Measurements from ENCODE around the gene SYT7.

GRCh38 chr11:61586792-61587430, 6.0 kb upstream of the SYT7 start:
- TF ChIP-seq, protein P1, sequence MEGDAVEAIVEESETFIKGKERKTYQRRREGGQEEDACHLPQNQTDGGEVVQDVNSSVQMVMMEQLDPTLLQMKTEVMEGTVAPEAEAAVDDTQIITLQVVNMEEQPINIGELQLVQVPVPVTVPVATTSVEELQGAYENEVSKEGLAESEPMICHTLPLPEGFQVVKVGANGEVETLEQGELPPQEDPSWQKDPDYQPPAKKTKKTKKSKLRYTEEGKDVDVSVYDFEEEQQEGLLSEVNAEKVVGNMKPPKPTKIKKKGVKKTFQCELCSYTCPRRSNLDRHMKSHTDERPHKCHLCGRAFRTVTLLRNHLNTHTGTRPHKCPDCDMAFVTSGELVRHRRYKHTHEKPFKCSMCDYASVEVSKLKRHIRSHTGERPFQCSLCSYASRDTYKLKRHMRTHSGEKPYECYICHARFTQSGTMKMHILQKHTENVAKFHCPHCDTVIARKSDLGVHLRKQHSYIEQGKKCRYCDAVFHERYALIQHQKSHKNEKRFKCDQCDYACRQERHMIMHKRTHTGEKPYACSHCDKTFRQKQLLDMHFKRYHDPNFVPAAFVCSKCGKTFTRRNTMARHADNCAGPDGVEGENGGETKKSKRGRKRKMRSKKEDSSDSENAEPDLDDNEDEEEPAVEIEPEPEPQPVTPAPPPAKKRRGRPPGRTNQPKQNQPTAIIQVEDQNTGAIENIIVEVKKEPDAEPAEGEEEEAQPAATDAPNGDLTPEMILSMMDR (IDR thresholded peaks at IDR 0.05) = no peak
- TF ChIP-seq POLR2A (IDR thresholded peaks at IDR 0.05) = no peak
